IPS DF 6.9 (cell line): Measurements from ENCODE around the gene ZFP36L2.

Experiments
- DNase-seq: peaks from one replicate; pipeline ENCODE4 v3.0.0-alpha.2; 2013; ENCODE audit warnings: low read depth, low spot score
- H3K27ac ChIP-seq: one replicate; pipeline ENCODE4 v1.5.1; 2013; ENCODE audit warnings: low read length, control low read depth
- H3K27me3 ChIP-seq: 2 replicates; pipeline ENCODE4 v1.6.1; 2013; ENCODE audit warnings: mild to moderate bottlenecking, low read length; ENCODE audit not compliant: control insufficient read depth, insufficient read depth
- H3K36me3 ChIP-seq: 2 replicates; pipeline ENCODE4 v1.6.1; 2013; ENCODE audit warnings: low read length; ENCODE audit not compliant: control insufficient read depth, insufficient read depth
- H3K4me1 ChIP-seq: 2 replicates; pipeline ENCODE4 v1.6.1; 2013; ENCODE audit warnings: low read length; ENCODE audit not compliant: control insufficient read depth, insufficient read depth
- H3K4me3 ChIP-seq: 2 replicates; pipeline ENCODE4 v1.5.1; 2013; ENCODE audit warnings: mild to moderate bottlenecking, low read length
- H3K9me3 ChIP-seq: 2 replicates; pipeline ENCODE4 v1.6.1; 2013; ENCODE audit warnings: low read length, inconsistent platforms; ENCODE audit not compliant: control insufficient read depth, insufficient read depth
- WGBS: extraction: QIAGEN DNeasy Blood & Tissue Kit; methylation state at CpG from one replicate; pipeline ENCODE4 v1.1.7; 2013; ENCODE audit warnings: mixed read lengths, missing lambda C conversion rate; ENCODE audit not compliant: insufficient read length, insufficient coverage; 5-methylcytosine and 5-hydroxymethylcytosine counted together

Gene ZFP36L2

GRCh38 chr2:43226558-43226954 is at the start of gene ZFP36L2:
TSS of gene ZFP36L2 (minus strand) at chr2:43226606. CDS start at chr2:43226315, 291 bp downstream.
- Histone ChIP-seq H3K36me3 (peaks cover 11% of the 10 kb centered on the region; the same call in 1 of the 2 replicates), H3K4me1 (peaks cover 4% of the 10 kb centered on the region; the same call in 1 of the 2 replicates), H3K9me3 (no peaks in the 10 kb centered on the region), H3K27ac (no peak within 1 kb of the TSS), H3K27me3 (no peaks in the 10 kb centered on the region), H3K4me3 (peak within 1 kb of the TSS; percentile 88)
- no peak for DNase-seq
- WGBS: no CpG with 5 or more reads among the region's 58 CpGs

DNA sequence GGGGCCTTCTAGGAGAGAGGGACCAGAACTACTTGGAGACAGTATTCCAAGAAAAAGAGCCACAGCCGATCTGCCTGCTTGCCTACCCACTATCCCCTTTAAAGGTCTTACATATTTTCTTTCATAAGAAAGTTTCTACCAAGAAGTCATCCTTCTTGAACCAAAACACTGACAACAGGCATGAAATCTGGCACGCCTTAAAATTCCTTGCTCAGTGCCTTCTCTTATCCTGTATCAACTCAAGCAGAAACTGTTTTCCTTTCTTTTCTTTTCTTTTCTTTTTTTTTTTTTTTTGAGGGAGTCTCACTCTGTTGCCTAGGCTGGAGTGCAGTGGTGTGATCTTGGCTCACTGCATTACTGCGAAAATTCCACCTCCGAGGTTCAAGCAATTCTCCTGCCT is 48.3 kb upstream of the ZFP36L2 start:
- peaks cover 3% of the 10 kb centered on the region; the same call in 1 of the 2 replicates for H3K4me1 ChIP-seq
- no CpG with 5 or more reads among the region's 4 CpGs for WGBS
- no peaks in the 10 kb centered on the region for H3K27me3 ChIP-seq
- no peaks in the 10 kb centered on the region for H3K9me3 ChIP-seq
- no peak overlapping the region for H3K4me3 ChIP-seq
- DNase-seq: no peak
- no peak overlapping the region for H3K27ac ChIP-seq
- no peaks in the 10 kb centered on the region for H3K36me3 ChIP-seq

GRCh38 chr2:43274055-43274454 is 47.6 kb upstream of the ZFP36L2 start:
- no peak for DNase-seq
- no CpG with 5 or more reads among the region's 4 CpGs for WGBS

GRCh38 chr2:43273529-43273928 is 47.1 kb upstream of the ZFP36L2 start:
- Histone ChIP-seq H3K36me3 (no peaks in the 10 kb centered on the region), H3K27me3 (no peaks in the 10 kb centered on the region), H3K9me3 (no peaks in the 10 kb centered on the region), H3K4me1 (peaks cover 2% of the 10 kb centered on the region; the same call in 1 of the 2 replicates), H3K27ac (no peak overlapping the region), H3K4me3 (no peak overlapping the region)
- DNase-seq: no peak
- no CpG with 5 or more reads among the region's 4 CpGs for WGBS

More at GRCh38 chr2:43274055-43274454, 47.6 kb upstream of the ZFP36L2 start:
- Histone ChIP-seq H3K9me3 (no peaks in the 10 kb centered on the region), H3K36me3 (no peaks in the 10 kb centered on the region), H3K4me3 (no peak overlapping the region), H3K27ac (no peak overlapping the region), H3K27me3 (no peaks in the 10 kb centered on the region), H3K4me1 (peaks cover 3% of the 10 kb centered on the region; the same call in 1 of the 2 replicates)

- no peak overlapping the region for H3K27ac ChIP-seq
- no peak overlapping the region for H3K4me3 ChIP-seq
- H3K4me1 ChIP-seq: peaks cover 4% of the 10 kb centered on the region
- no CpG with 5 or more reads among the region's 4 CpGs for WGBS
- DNase-seq: no peak
- no peaks in the 10 kb centered on the region for H3K36me3 ChIP-seq
- no peaks in the 10 kb centered on the region for H3K27me3 ChIP-seq
- no peaks in the 10 kb centered on the region for H3K9me3 ChIP-seq
Measured at GRCh38 chr2:43270930-43271615, 44.7 kb upstream of the ZFP36L2 start.

GRCh38 chr2:43270461-43270860 is 44.1 kb upstream of the ZFP36L2 start:
- H3K36me3 ChIP-seq: no peaks in the 10 kb centered on the region
- peaks cover 5% of the 10 kb centered on the region for H3K4me1 ChIP-seq

DNA sequence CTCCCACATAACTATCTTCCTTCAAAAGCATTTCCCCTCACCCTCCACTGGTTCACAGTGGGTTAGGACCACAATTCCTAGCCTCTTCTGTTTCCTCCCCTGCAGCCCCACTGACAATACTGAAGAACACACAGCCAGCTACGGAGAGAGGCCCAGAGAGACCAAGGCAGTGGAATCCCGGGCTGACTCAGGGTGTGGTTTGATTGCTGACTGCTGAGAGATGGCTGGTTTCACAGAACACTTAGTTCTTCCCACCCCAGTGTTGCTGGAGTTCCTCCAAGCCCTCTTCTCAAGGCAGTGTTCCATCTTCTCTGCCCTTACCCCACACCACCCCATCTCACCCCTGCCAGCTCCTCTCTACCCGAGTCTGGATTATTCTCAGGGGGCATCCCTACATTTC is 43.3 kb upstream of the ZFP36L2 start:
- H3K27ac ChIP-seq: no peak overlapping the region
- DNase-seq: no peak
- no peaks in the 10 kb centered on the region for H3K27me3 ChIP-seq
- H3K36me3 ChIP-seq: no peaks in the 10 kb centered on the region
- H3K4me3 ChIP-seq: no peak overlapping the region
- WGBS: no CpG with 5 or more reads among the region's 3 CpGs
- H3K4me1 ChIP-seq: peaks cover 5% of the 10 kb centered on the region
- no peaks in the 10 kb centered on the region for H3K9me3 ChIP-seq

More at GRCh38 chr2:43270461-43270860, 44.1 kb upstream of the ZFP36L2 start:
- Histone ChIP-seq H3K4me3 (no peak overlapping the region), H3K27ac (no peak overlapping the region), H3K9me3 (no peaks in the 10 kb centered on the region), H3K27me3 (no peaks in the 10 kb centered on the region)
- no peak for DNase-seq
- WGBS: no CpG with 5 or more reads among the region's 2 CpGs

- Histone ChIP-seq H3K36me3 (no peaks in the 10 kb centered on the region), H3K27ac (no peak overlapping the region), H3K27me3 (no peaks in the 10 kb centered on the region), H3K4me1 (peaks cover 5% of the 10 kb centered on the region), H3K9me3 (no peaks in the 10 kb centered on the region), H3K4me3 (no peak overlapping the region)
- WGBS: no CpG with 5 or more reads among the region's 14 CpGs
- no peak for DNase-seq
Measured at GRCh38 chr2:43269074-43269572, 42.7 kb upstream of the ZFP36L2 start.

DNA sequence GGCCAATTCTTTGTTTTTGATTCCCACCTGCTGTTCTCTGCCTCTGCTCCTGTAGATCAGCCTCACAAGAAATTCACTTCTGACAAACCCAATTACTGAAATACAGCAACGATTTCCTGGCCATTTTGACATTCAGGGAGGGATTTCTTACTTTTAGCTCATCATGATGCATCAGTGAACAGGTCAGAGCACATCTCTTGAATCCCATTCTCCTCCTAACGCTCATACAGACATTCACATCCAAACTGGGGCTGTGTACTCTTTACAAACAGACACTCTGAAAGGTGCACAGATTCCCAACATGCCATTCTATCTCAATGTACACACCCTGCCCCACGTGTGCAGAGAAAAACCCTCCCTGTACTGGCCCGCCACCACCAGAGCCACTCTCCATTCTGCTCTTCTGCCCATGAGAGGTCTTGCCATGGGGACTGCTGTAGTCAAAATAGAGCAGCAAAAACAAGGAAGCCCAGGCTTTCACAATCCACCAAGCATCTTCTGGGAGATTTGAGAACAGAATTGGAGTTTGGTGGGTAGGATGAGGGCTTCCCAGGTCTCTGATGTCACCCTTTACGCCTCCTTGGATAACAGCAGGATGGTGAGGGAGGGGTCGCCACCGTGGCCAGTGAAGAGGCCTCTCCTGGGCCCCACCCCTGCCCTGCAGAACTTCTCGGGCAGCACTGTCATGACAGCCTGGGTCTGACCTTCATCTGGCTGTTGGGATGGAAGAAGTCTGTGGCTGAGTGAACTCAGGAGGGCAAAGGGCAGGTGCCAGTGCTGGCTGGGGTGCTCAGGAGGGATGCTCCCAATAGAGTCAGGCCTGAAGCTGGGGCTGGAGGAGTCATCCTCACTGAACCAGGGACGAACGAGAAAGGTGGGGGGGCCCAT is 41.9 kb upstream of the ZFP36L2 start:
- Histone ChIP-seq H3K9me3 (no peaks in the 10 kb centered on the region), H3K36me3 (no peaks in the 10 kb centered on the region), H3K27me3 (no peaks in the 10 kb centered on the region), H3K4me1 (peaks cover 4% of the 10 kb centered on the region), H3K27ac (no peak overlapping the region), H3K4me3 (no peak overlapping the region)
- DNase-seq: no peak
- WGBS: no CpG with 5 or more reads among the region's 10 CpGs

DNA sequence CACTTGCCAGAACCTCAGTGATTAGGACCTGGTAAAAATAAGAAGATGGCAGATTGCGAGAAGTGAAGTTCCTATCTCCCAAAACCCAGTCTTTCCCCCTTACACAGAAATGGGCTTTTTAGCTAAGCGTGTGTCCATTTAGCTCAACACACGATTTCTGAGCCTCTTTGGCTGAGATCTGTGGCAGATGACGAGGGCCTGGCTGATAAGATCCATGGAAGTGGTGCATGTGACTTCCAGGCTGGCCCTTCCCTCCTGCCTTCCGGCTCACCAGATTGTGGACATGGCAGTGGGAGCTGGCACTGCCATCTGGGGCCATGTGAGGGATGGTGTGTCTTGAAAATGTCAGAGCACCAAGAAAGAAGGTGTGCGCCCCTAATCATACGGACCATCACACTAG is 41.0 kb upstream of the ZFP36L2 start:
- no peak for DNase-seq
- peaks cover 4% of the 10 kb centered on the region for H3K4me1 ChIP-seq
- WGBS: no CpG with 5 or more reads among the region's 7 CpGs

More for the DNA sequence above, 41.0 kb upstream of the ZFP36L2 start:
- no peak overlapping the region for H3K4me3 ChIP-seq
- H3K9me3 ChIP-seq: no peaks in the 10 kb centered on the region
- no peak overlapping the region for H3K27ac ChIP-seq
- H3K27me3 ChIP-seq: no peaks in the 10 kb centered on the region
- H3K36me3 ChIP-seq: no peaks in the 10 kb centered on the region
